ENCODE measurements around the gene BMP6.

GRCh38 chr6:7846966-7847818 lies 121.3 kb downstream of the BMP6 start:
- TF ChIP-seq CTCF (conservative IDR thresholded peaks at IDR 0.05; ENCODE audit: low read depth, low read length) (peak; percentile 34), RFX5 (IDR thresholded peaks at IDR 0.05; ENCODE audit: low read depth, low read length) (no peak), MAFK (IDR thresholded peaks at IDR 0.05; ENCODE audit: low read depth, low read length) (peak; percentile 60; the same call in 1 of the 2 replicates), MAZ (IDR thresholded peaks at IDR 0.05; ENCODE audit: borderline replicate concordance, low read depth, low read length) (no peak), MXI1 (IDR thresholded peaks at IDR 0.05; ENCODE audit: borderline replicate concordance, low read depth, low read length) (no peak), RAD21 (IDR thresholded peaks at IDR 0.05; ENCODE audit: low read length) (no peak), CEBPB (IDR thresholded peaks at IDR 0.05; ENCODE audit: low read depth, low read length) (0 out of 2 replicates have a peak, but pooled peaks have one; percentile 4), POLR2A (IDR thresholded peaks at IDR 0.05; ENCODE audit: low read depth, low read length) (no peak), FOS (IDR thresholded peaks at IDR 0.05; ENCODE audit: low read depth, low read length) (0 out of 2 replicates have a peak, but pooled peaks have one; percentile 16), CHD1 (IDR thresholded peaks at IDR 0.05; ENCODE audit: low read depth, low read length) (no peak), USF2 (IDR thresholded peaks at IDR 0.05; ENCODE audit: low read depth, low read length) (no peak)
